SK-N-SH (cell line): ENCODE measurements around the gene BEND3. TPM values are rescaled to one million over a fixed set of nuclear protein-coding genes. Genes with fewer than 3 reads are reported as not detected.

Experiments used
- CTCF ChIA-PET: fragments of 300-600, 350-600 bp; formaldehyde crosslinking; extraction: SDS; loops from one replicate; lab custom pipeline; 2021; lab: Yijun Ruan, JAX
- POLR2A ChIA-PET: fragments of 350-600 bp; sonication (Branson Sonifier 250); formaldehyde crosslinking; extraction: SDS; loops from one replicate; lab custom pipeline; 2020; ENCODE audit warnings: antibody characterized with exemption, inconsistent platforms; lab: Yijun Ruan, JAX
- DNase-seq: peaks from one replicate; pipeline ENCODE4 v3.0.0; 2012
- H2AFZ ChIP-seq: fragments of 200-600 bp; sonication (generic); 2 replicates; pipeline ENCODE4 v1.8.1; 2016; ENCODE audit warnings: antibody characterized with exemption, mild to moderate bottlenecking, low read depth
- H3F3A ChIP-seq: fragments of 200-600 bp; sonication (generic); replicated peaks from 2 replicates; pipeline ENCODE3; 2016; ENCODE audit warnings: antibody characterized with exemption, mild to moderate bottlenecking; ENCODE audit not compliant: insufficient read depth
- H3K27ac ChIP-seq, 2 experiments: fragments of 200-500 bp in 1 of 2; fragments of 200-600 bp in 1 of 2; sonication (Bioruptor generic) in 1 of 2; sonication (generic), shearing (Covaris generic) in 1 of 2; 2 replicates each; pipeline versions ENCODE4 v1.5.1 to v1.6.1; 2014 to 2016; ENCODE audit warnings: low read depth in 2 of 2, inconsistent platforms in 1 of 2, low read length in 1 of 2, mild to moderate bottlenecking in 1 of 2, mixed read lengths in 1 of 2
- H3K27me3 ChIP-seq: fragments of 200-600 bp; sonication (generic), shearing (Covaris generic); 2 replicates; pipeline ENCODE4 v1.6.1; 2016; ENCODE audit warnings: mixed run types; ENCODE audit not compliant: insufficient read depth
- H3K36me3 ChIP-seq, 2 experiments: fragments of 200-500 bp in 1 of 2; fragments of 200-600 bp in 1 of 2; sonication (Bioruptor generic) in 1 of 2; sonication (generic) in 1 of 2; replicated peaks in 1 of 2; 2 replicates each; pipeline versions ENCODE3 to v1.5.1; 2014 to 2016; ENCODE audit warnings: low read length in 1 of 2, mild to moderate bottlenecking in 1 of 2; ENCODE audit not compliant: insufficient read depth in 2 of 2, control insufficient read depth in 1 of 2
- H3K4me1 ChIP-seq, 2 experiments: fragments of 200-500 bp in 1 of 2; fragments of 200-600 bp in 1 of 2; sonication (Bioruptor generic) in 1 of 2; sonication (generic), shearing (Covaris generic) in 1 of 2; 2 replicates each; pipeline versions ENCODE4 v1.5.1 to v1.6.1; 2014 to 2016; ENCODE audit warnings: low read depth in 1 of 2, low read length in 1 of 2, mixed run types in 1 of 2; ENCODE audit not compliant: insufficient read depth in 2 of 2, control insufficient read depth in 1 of 2
- H3K4me2 ChIP-seq: fragments of 200-600 bp; sonication (generic), shearing (Covaris generic); 2 replicates; pipeline ENCODE4 v1.6.1; 2017; ENCODE audit warnings: mixed run types
- H3K4me3 ChIP-seq, 2 experiments: fragments of 200-500 bp in 1 of 2; fragments of 200-600 bp in 1 of 2; sonication (Bioruptor generic) in 1 of 2; sonication (generic), shearing (Covaris generic) in 1 of 2; 2 replicates each; pipeline versions ENCODE4 v1.5.1 to v1.8.1; 2014 to 2016; ENCODE audit warnings: low read depth in 2 of 2, inconsistent platforms in 1 of 2, low read length in 1 of 2, mild to moderate bottlenecking in 1 of 2, mixed read lengths in 1 of 2, moderate library complexity in 1 of 2
- H3K79me2 ChIP-seq: fragments of 200-600 bp; sonication (generic); 2 replicates; pipeline ENCODE4 v1.8.1; 2017; ENCODE audit warnings: mild to moderate bottlenecking; ENCODE audit not compliant: insufficient read depth
- H3K9ac ChIP-seq: fragments of 200-600 bp; sonication (generic); 2 replicates; pipeline ENCODE4 v1.6.1; 2017; ENCODE audit warnings: mixed run types
- H3K9me2 ChIP-seq: fragments of 200-600 bp; sonication (generic); 2 replicates; pipeline ENCODE4 v1.6.1; 2017; ENCODE audit warnings: mixed run types
- H3K9me3 ChIP-seq: fragments of 200-600 bp; sonication (generic); 2 replicates; pipeline ENCODE4 v1.6.1; 2017; ENCODE audit warnings: mixed run types, mild to moderate bottlenecking, moderate library complexity
- H4K20me1 ChIP-seq: fragments of 200-600 bp; sonication (generic); 2 replicates; pipeline ENCODE4 v1.6.1; 2017; ENCODE audit warnings: mild to moderate bottlenecking, mixed run types; ENCODE audit not compliant: insufficient read depth
- CHD2 ChIP-seq: fragments of 150-350 bp; IDR thresholded peaks from 2 replicates; pipeline ENCODE4 v1.6.1; 2018; ENCODE audit warnings: low read length; ENCODE audit not compliant: partially characterized antibody
- ELF1 ChIP-seq: IDR thresholded peaks from 2 replicates; pipeline ENCODE4 v1.4.0; 2012
- FOSL2 ChIP-seq: IDR thresholded peaks from 2 replicates; pipeline ENCODE4 v1.4.0; 2012; ENCODE audit warnings: low read depth, mild to moderate bottlenecking, moderate library complexity, borderline replicate concordance
- FOXJ3 ChIP-seq: sonication (generic); formaldehyde crosslinking; IDR thresholded peaks from 2 replicates; pipeline ENCODE4 v1.5.1; 2020; ENCODE audit warnings: mild to moderate bottlenecking, missing genetic modification reagents
- FOXM1 ChIP-seq: IDR thresholded peaks from 2 replicates; pipeline ENCODE4 v1.4.0; 2012; ENCODE audit warnings: low read depth, mild to moderate bottlenecking
- GABPA ChIP-seq: IDR thresholded peaks from 2 replicates; pipeline ENCODE4 v1.4.0; 2012; ENCODE audit warnings: low read depth, mild to moderate bottlenecking
- JUND ChIP-seq: IDR thresholded peaks from 2 replicates; pipeline ENCODE4 v1.4.0; 2012
- MXI1 ChIP-seq: IDR thresholded peaks from 2 replicates; pipeline ENCODE4 v1.6.1; 2012; ENCODE audit warnings: mild to moderate bottlenecking, low read depth, low read length, improper control_type of control experiment
- NRF1 ChIP-seq: IDR thresholded peaks from 2 replicates; pipeline ENCODE4 v1.6.1; 2012; ENCODE audit warnings: low read depth, mild to moderate bottlenecking, low read length
- RAD21 ChIP-seq: IDR thresholded peaks from 2 replicates; pipeline ENCODE4 v1.6.1; 2012; ENCODE audit warnings: mild to moderate bottlenecking, low read length
- RFX5 ChIP-seq: IDR thresholded peaks from 2 replicates; pipeline ENCODE4 v1.6.1; 2012; ENCODE audit warnings: mild to moderate bottlenecking, improper control_type of control experiment, low read length
- TAF1 ChIP-seq: IDR thresholded peaks from 2 replicates; pipeline ENCODE4 v1.6.1; 2012; ENCODE audit warnings: low read depth, mild to moderate bottlenecking, low read length, moderate library complexity, borderline replicate concordance
- TCF12 ChIP-seq: IDR thresholded peaks from 2 replicates; pipeline ENCODE4 v1.4.0; 2012
- TEAD4 ChIP-seq: IDR thresholded peaks from 2 replicates; pipeline ENCODE4 v1.4.0; 2012; ENCODE audit warnings: mild to moderate bottlenecking, borderline replicate concordance; ENCODE audit not compliant: insufficient read depth
- YY1 ChIP-seq: IDR thresholded peaks from 2 replicates; pipeline ENCODE4 v1.4.0; 2012; ENCODE audit warnings: low read depth, mild to moderate bottlenecking
- WGBS: methylation state at CpG from one replicate; pipeline ENCODE4 v1.1.6; 2017; ENCODE audit warnings: low lambda C conversion rate; 5-methylcytosine and 5-hydroxymethylcytosine counted together
- polyA plus RNA-seq, 3 experiments: library from polyadenylated mRNA; depleted of rRNA; stranded (reverse); fragments of >200 nt; gene quantifications; 2 replicates each; pipeline ENCODE4 v1.2.3, GENCODE V29; 2012
- TF ChIP-seq, protein P1 (sequence below): IDR thresholded peaks from 2 replicates; pipeline ENCODE4 v1.4.0; 2012; ENCODE audit warnings: low read depth
- TF ChIP-seq, protein P2 (sequence below): fragments of 150-350 bp; IDR thresholded peaks from 2 replicates; pipeline ENCODE4 v1.6.1; 2017; ENCODE audit warnings: antibody characterized with exemption, low read length, low read depth, borderline replicate concordance
- TF ChIP-seq, protein P3 (sequence below): IDR thresholded peaks from 2 replicates; pipeline ENCODE4 v1.4.0; 2012; ENCODE audit warnings: low read depth, borderline replicate concordance
- TF ChIP-seq, protein P4 (sequence below): IDR thresholded peaks from 2 replicates; pipeline ENCODE4 v1.4.0; 2012; ENCODE audit warnings: low read depth, borderline replicate concordance
- TF ChIP-seq, protein P5 (sequence below): IDR thresholded peaks from 2 replicates; pipeline ENCODE4 v1.6.1; 2012; ENCODE audit warnings: mild to moderate bottlenecking, low read depth, low read length, moderate library complexity
- TF ChIP-seq, protein P6 (sequence below): IDR thresholded peaks from 2 replicates; pipeline ENCODE4; 2012

BEND3 gene
- polyA plus RNA-seq, 1 of the 3 experiments (the other 2 are of a cell fraction), result 1.0 TPM

DNA sequence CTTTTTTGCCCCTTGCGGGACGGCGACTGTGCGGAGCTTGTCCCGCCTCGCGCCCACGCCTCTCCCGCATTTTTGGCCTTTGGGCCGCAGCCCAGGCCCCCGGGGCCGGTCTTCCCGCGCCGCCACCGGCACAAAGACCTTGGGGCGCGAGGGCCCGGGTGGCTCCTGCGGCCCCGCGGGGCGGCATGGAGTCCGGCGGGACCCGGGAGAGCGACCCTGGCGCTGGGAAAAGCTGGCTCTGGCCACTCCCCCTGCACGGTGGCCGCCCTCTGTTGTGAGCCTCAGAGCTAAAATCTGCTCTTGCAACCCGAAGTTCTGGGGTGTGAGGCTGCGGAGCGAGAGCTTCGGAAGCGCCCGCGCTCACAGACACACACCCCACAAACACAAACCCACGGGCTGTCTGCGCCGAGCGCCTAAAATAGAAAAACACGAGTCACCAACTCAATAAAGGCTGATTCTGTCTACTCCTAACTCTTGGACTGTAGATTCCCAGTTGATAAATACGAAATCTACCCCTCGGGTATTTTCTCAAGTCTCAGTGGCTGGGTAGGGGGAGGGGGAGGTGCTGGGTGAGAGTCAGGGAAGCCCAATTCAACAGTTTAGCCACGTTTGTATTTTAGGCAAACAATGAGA lies 496 bp upstream of the BEND3 start:
- H3K9ac ChIP-seq, result peak overlapping the region; percentile 57; the same call in 1 of the 2 replicates
- peaks cover 7% of the 10 kb centered on the region for H3F3A ChIP-seq
- ChIA-PET POLR2A (interaction anchor here (0.5 to 1.4 kb wide), 8 partner anchors 11 to 555 kb away, joined by 3 to 5 read pairs (median 3); no protein-coding TSS in a partner anchor), CTCF (interaction anchor here (0.5 to 1.9 kb wide), 13 partner anchors 8 to 555 kb away, joined by 3 to 8 read pairs (median 4); partner anchors contain the start of gene MTRES1)
- H3K9me3 ChIP-seq, result no peaks in the 10 kb centered on the region
- peak; percentile 85 for DNase-seq
- no peaks in the 10 kb centered on the region for H3K9me2 ChIP-seq
- H3K4me3 ChIP-seq, result peak overlapping the region; percentile 62 to 80
- H2AFZ ChIP-seq, result peak overlapping the region; percentile 84
- peak overlapping the region; percentile 98 for H3K4me2 ChIP-seq
- no peaks in the 10 kb centered on the region for H3K79me2 ChIP-seq
- no peaks in the 10 kb centered on the region for H4K20me1 ChIP-seq
- no peaks in the 10 kb centered on the region; the same call in 1 of the 2 replicates for H3K27me3 ChIP-seq
- TF ChIP-seq CHD2 (peak; percentile 9), TCF12 (no peak), GABPA (no peak), FOSL2 (no peak), TEAD4 (no peak), MXI1 (0 out of 2 replicates have a peak, but pooled peaks have one; percentile 15), FOXJ3 (CRISPR knock-in tag) (no peak), TAF1 (peak; percentile 32), JUND (no peak), ELF1 (no peak), RAD21 (no peak), NRF1 (no peak), YY1 (no peak), FOXM1 (no peak), RFX5 (no peak)
- TF ChIP-seq, protein P1, sequence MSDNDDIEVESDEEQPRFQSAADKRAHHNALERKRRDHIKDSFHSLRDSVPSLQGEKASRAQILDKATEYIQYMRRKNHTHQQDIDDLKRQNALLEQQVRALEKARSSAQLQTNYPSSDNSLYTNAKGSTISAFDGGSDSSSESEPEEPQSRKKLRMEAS, result no peak
- TF ChIP-seq, protein P2, sequence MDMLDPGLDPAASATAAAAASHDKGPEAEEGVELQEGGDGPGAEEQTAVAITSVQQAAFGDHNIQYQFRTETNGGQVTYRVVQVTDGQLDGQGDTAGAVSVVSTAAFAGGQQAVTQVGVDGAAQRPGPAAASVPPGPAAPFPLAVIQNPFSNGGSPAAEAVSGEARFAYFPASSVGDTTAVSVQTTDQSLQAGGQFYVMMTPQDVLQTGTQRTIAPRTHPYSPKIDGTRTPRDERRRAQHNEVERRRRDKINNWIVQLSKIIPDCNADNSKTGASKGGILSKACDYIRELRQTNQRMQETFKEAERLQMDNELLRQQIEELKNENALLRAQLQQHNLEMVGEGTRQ, result no peak
- TF ChIP-seq, protein P3, sequence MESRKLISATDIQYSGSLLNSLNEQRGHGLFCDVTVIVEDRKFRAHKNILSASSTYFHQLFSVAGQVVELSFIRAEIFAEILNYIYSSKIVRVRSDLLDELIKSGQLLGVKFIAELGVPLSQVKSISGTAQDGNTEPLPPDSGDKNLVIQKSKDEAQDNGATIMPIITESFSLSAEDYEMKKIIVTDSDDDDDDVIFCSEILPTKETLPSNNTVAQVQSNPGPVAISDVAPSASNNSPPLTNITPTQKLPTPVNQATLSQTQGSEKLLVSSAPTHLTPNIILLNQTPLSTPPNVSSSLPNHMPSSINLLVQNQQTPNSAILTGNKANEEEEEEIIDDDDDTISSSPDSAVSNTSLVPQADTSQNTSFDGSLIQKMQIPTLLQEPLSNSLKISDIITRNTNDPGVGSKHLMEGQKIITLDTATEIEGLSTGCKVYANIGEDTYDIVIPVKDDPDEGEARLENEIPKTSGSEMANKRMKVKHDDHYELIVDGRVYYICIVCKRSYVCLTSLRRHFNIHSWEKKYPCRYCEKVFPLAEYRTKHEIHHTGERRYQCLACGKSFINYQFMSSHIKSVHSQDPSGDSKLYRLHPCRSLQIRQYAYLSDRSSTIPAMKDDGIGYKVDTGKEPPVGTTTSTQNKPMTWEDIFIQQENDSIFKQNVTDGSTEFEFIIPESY, result no peak
- TF ChIP-seq, protein P4, sequence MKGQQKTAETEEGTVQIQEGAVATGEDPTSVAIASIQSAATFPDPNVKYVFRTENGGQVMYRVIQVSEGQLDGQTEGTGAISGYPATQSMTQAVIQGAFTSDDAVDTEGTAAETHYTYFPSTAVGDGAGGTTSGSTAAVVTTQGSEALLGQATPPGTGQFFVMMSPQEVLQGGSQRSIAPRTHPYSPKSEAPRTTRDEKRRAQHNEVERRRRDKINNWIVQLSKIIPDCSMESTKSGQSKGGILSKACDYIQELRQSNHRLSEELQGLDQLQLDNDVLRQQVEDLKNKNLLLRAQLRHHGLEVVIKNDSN, result no peak
- TF ChIP-seq, protein P5, sequence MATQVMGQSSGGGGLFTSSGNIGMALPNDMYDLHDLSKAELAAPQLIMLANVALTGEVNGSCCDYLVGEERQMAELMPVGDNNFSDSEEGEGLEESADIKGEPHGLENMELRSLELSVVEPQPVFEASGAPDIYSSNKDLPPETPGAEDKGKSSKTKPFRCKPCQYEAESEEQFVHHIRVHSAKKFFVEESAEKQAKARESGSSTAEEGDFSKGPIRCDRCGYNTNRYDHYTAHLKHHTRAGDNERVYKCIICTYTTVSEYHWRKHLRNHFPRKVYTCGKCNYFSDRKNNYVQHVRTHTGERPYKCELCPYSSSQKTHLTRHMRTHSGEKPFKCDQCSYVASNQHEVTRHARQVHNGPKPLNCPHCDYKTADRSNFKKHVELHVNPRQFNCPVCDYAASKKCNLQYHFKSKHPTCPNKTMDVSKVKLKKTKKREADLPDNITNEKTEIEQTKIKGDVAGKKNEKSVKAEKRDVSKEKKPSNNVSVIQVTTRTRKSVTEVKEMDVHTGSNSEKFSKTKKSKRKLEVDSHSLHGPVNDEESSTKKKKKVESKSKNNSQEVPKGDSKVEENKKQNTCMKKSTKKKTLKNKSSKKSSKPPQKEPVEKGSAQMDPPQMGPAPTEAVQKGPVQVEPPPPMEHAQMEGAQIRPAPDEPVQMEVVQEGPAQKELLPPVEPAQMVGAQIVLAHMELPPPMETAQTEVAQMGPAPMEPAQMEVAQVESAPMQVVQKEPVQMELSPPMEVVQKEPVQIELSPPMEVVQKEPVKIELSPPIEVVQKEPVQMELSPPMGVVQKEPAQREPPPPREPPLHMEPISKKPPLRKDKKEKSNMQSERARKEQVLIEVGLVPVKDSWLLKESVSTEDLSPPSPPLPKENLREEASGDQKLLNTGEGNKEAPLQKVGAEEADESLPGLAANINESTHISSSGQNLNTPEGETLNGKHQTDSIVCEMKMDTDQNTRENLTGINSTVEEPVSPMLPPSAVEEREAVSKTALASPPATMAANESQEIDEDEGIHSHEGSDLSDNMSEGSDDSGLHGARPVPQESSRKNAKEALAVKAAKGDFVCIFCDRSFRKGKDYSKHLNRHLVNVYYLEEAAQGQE, result peak; percentile 18; the same call in 1 of the 2 replicates
- TF ChIP-seq, protein P6, sequence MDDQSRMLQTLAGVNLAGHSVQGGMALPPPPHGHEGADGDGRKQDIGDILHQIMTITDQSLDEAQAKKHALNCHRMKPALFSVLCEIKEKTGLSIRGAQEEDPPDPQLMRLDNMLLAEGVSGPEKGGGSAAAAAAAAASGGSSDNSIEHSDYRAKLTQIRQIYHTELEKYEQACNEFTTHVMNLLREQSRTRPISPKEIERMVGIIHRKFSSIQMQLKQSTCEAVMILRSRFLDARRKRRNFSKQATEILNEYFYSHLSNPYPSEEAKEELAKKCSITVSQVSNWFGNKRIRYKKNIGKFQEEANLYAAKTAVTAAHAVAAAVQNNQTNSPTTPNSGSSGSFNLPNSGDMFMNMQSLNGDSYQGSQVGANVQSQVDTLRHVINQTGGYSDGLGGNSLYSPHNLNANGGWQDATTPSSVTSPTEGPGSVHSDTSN, result no peak
- H3K36me3 ChIP-seq, result no peaks in the 10 kb centered on the region
- WGBS, result under 1% methylated on average over 31 of the region's 45 CpGs
- peak overlapping the region; percentile 25 to 93; a peak in 3 of 4 replicates for H3K27ac ChIP-seq
- H3K4me1 ChIP-seq, result peaks cover 10 to 16% of the 10 kb centered on the region in 2 experiments; a peak in 2 of 4 replicates
